Tibial artery (tissue), 4 donors: ENCODE data around the gene YAE1.
A peak's percentile ranks its signal among the peaks of the same experiment; 100 is the strongest.

ENCODE experiments used
- DNase-seq, 2 donors: peaks; one replicate each; pipeline ENCODE4 v3.0.0-alpha.2; 2019
- H3K27ac ChIP-seq, 2 donors: fragments of 200-600 bp; sonication (generic) in 1 of 2; 1 replicate in 1 of 2; 2 replicates in 1 of 2; pipeline ENCODE4 v1.5.1; 2018 to 2019; ENCODE audit warnings: mild to moderate bottlenecking in 1 of 2
- H3K27me3 ChIP-seq, 2 donors: fragments of 200-600 bp; sonication (generic) in 1 of 2; one replicate each; pipeline versions ENCODE4 v1.5.1 to v1.6.0; 2016 to 2019
- H3K36me3 ChIP-seq, 3 donors: fragments of 200-600 bp; sonication (generic) in 2 of 3; one replicate each; pipeline ENCODE4 v1.5.1; 2016 to 2019; ENCODE audit warnings: mild to moderate bottlenecking in 2 of 3
- H3K4me1 ChIP-seq, 4 donors: fragments of 200-600 bp; sonication (generic) in 2 of 4; 1 replicate in 3 of 4; 2 replicates in 1 of 4; pipeline ENCODE4 v1.5.1; 2016 to 2019
- H3K4me3 ChIP-seq, 2 donors: fragments of 200-600 bp; sonication (generic) in 1 of 2; 1 replicate in 1 of 2; 2 replicates in 1 of 2; pipeline ENCODE4 v1.5.1; 2018 to 2019; ENCODE audit warnings: mild to moderate bottlenecking in 2 of 2
- H3K9me3 ChIP-seq, 3 donors: fragments of 200-600 bp; sonication (generic) in 1 of 3; one replicate each; pipeline ENCODE4 v1.5.1; 2016 to 2019
- CTCF ChIP-seq, 2 experiments: fragments of 200-600 bp in 1 of 2; fragments of 450-650 bp in 1 of 2; IDR thresholded peaks; one replicate each; pipeline ENCODE4 v1.5.1; 2017 to 2019; ENCODE audit warnings: antibody characterized with exemption in 2 of 2, mild to moderate bottlenecking in 1 of 2, moderate library complexity in 1 of 2
- intact Hi-C: fragments of 100-400 bp; cut with DNase I; formaldehyde crosslinking; loops from one replicate; pipeline ENCODE4 v1.15.0; 2023; ENCODE audit warnings: low total_unique reads

The YAE1 gene

DNA sequence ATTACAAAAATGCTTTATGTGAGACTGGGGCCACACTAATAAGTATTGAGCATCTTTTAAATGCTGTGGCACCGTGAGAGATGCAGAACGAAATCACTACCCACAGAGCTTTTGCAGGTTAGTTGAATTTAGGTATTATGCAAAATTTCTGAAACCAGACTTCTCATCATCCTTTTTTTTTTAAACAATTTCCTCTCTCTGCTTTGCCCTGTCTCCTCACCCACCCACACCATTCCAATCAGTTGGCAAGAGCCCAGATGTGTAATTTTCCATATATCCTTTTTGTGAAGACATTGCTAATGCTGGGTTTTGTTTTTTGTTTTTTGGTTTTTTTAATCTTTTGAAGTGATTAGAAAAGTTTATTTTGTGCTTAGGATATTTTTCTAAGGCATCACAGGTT, 1.1 kb downstream of the YAE1 start:
- TF ChIP-seq CTCF (IDR thresholded peaks at IDR 0.05): no peak
- Histone ChIP-seq H3K4me3 (peak overlapping the region; percentile 66 to 81), H3K36me3 (peaks cover 0 to 14% (median 9%) of the 10 kb centered on the region in 3 donors), H3K4me1 (peaks cover 0 to 17% (median 3%) of the 10 kb centered on the region in 4 donors), H3K27me3 (no peaks in the 10 kb centered on the region), H3K27ac (peak overlapping the region in 1 of 2 donors; percentile 81), H3K9me3 (no peaks in the 10 kb centered on the region)
- intact Hi-C loops: no loop called here
- DNase-seq: no peak

- H3K27me3 ChIP-seq: no peaks in the 10 kb centered on the region
- no peak overlapping the region for H3K27ac ChIP-seq
- TF ChIP-seq CTCF (IDR thresholded peaks at IDR 0.05): no peak
- intact Hi-C loops: no loop called here
- no peak overlapping the region for H3K4me3 ChIP-seq
- H3K4me1 ChIP-seq: no peaks in the 10 kb centered on the region
- no peak for DNase-seq
- H3K9me3 ChIP-seq: no peaks in the 10 kb centered on the region
- peaks cover 4 to 55% (median 27%) of the 10 kb centered on the region in 3 donors for H3K36me3 ChIP-seq
Observed at GRCh38 chr7:39574673-39575349, 8.6 kb downstream of the YAE1 start.

GRCh38 chr7:39577229-39577874, 11.1 kb downstream of the YAE1 start:
- Histone ChIP-seq H3K27ac (no peak overlapping the region), H3K9me3 (no peaks in the 10 kb centered on the region), H3K4me1 (no peaks in the 10 kb centered on the region), H3K27me3 (no peaks in the 10 kb centered on the region), H3K4me3 (no peak overlapping the region), H3K36me3 (peaks cover 4 to 45% (median 12%) of the 10 kb centered on the region in 3 donors)
- no peak for TF ChIP-seq CTCF (IDR thresholded peaks at IDR 0.05)
- no peak for DNase-seq
- intact Hi-C loops: no loop called here

- intact Hi-C loops: loop anchor here (1.0 kb wide), 1 partner anchor 165 kb away; no protein-coding TSS in a partner anchor
- no peaks in the 10 kb centered on the region for H3K27me3 ChIP-seq
- DNase-seq: peak; percentile 69 to 81
- no peaks in the 10 kb centered on the region for H3K9me3 ChIP-seq
- peaks cover 0 to 18% (median 4%) of the 10 kb centered on the region in 3 donors for H3K36me3 ChIP-seq
- H3K4me3 ChIP-seq: no peak overlapping the region
- TF ChIP-seq CTCF (IDR thresholded peaks at IDR 0.05): peak; percentile 84 to 91
- no peak overlapping the region for H3K27ac ChIP-seq
- H3K4me1 ChIP-seq: no peaks in the 10 kb centered on the region
Observed at GRCh38 chr7:39580149-39580874, 14.1 kb downstream of the YAE1 start.

DNA sequence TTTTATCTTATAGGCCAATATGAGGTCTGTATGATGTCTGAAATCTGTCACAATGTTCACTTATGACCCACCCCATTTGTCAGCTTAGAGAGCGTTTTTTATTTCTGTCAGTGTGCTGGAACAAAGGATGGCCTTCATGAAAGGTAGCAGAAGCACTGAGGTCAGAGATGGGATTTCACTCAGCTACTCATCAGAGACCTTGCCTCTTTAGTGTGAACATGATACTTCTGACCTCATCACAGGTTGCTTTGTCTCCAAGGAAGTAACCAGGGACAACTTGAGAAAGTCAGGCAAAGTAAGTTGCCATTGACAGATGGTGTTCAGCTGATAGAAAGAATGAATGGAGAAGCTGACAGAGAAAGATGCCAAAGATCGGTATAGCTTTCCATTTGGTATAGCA, 16.3 kb downstream of the YAE1 start:
- Histone ChIP-seq H3K4me3 (no peak overlapping the region), H3K36me3 (peaks cover 0 to 13% (median 4%) of the 10 kb centered on the region in 3 donors), H3K27me3 (no peaks in the 10 kb centered on the region), H3K4me1 (no peaks in the 10 kb centered on the region), H3K9me3 (no peaks in the 10 kb centered on the region), H3K27ac (no peak overlapping the region)
- intact Hi-C loops: no loop called here
- DNase-seq: no peak
- TF ChIP-seq CTCF (IDR thresholded peaks at IDR 0.05): no peak
